Measurements from ENCODE around the gene DCBLD2. TPM values are rescaled to one million over a fixed set of nuclear protein-coding genes. Genes with fewer than 3 reads are reported as not detected.

Gene DCBLD2
- total RNA-seq, 1 donor from 2014 or later = 145 TPM

- Histone ChIP-seq H3K27ac (no peak overlapping the region), H3K79me2 (ENCODE audit: low read depth) (no peaks in the 10 kb centered on the region), H3K4me2 (no peak overlapping the region), H3K9ac (no peak overlapping the region), H3K36me3 (no peaks in the 10 kb centered on the region), H4K20me1 (ENCODE audit: low read depth) (no peaks in the 10 kb centered on the region), H2AFZ (replicated peaks) (no peak overlapping the region), H3K9me3 (ENCODE audit: low read depth) (no peaks in the 10 kb centered on the region), H3K27me3 (no peaks in the 10 kb centered on the region), H3F3A (ENCODE audit: low read depth) (no peaks in the 10 kb centered on the region), H3K4me3 (no peak overlapping the region), H3K4me1 (no peaks in the 10 kb centered on the region)
- Mint-ChIP-seq H3K36me3 (peaks cover 7% of the 10 kb centered on the region), H3K9me3 (peaks cover 31% of the 10 kb centered on the region), H3K4me1 (no peaks in the 10 kb centered on the region), H3K27me3 (ENCODE audit: insufficient read depth, low read depth) (no peaks in the 10 kb centered on the region), H3K27ac (no peak overlapping the region), H3K4me3 (no peak overlapping the region)
- TF ChIP-seq EZH2 (IDR thresholded peaks at IDR 0.05) (no peak), EZH2phosphoT487 (IDR thresholded peaks at IDR 0.05) (no peak), CTCF (IDR thresholded peaks at IDR 0.05) (no peak)
- no peak for DNase-seq (ENCODE audit: low spot score)
Observed at GRCh38 chr3:98912448-98912847, 11.0 kb upstream of the DCBLD2 start.

DNA sequence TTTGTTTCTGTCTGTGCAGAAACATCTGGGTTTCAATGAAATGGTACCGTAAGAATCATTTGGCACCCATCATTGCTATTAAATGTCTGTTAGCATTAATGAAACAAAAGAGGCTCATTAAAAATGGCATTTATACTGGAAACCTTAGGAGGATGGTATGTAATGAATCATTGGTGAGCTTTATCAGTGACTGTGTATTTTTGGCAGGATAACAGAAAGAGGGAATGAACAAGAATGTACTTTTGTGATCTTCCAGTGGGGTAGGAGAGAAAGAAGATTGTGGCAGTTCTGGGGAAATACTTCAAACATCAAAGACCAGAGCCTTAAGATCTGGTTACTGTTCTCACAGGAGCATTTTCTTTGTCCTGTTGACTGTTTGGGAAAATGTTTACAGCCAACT is 4.7 kb upstream of the DCBLD2 start:
- H3K4me3 Mint-ChIP-seq = no peak overlapping the region
- Histone ChIP-seq H3K36me3 (no peaks in the 10 kb centered on the region), H3K9ac (no peak overlapping the region), H3K27me3 (no peaks in the 10 kb centered on the region), H3F3A (ENCODE audit: low read depth) (peaks cover 19% of the 10 kb centered on the region), H3K4me2 (no peak overlapping the region), H3K4me1 (peaks cover 10% of the 10 kb centered on the region), H3K27ac (no peak overlapping the region), H3K79me2 (ENCODE audit: low read depth) (no peaks in the 10 kb centered on the region), H3K4me3 (no peak overlapping the region), H4K20me1 (ENCODE audit: low read depth) (no peaks in the 10 kb centered on the region), H3K9me3 (ENCODE audit: low read depth) (no peaks in the 10 kb centered on the region), H2AFZ (replicated peaks) (no peak overlapping the region)
- H3K27me3 Mint-ChIP-seq (ENCODE audit: insufficient read depth, low read depth) = no peaks in the 10 kb centered on the region
- TF ChIP-seq EZH2 (IDR thresholded peaks at IDR 0.05) (no peak), CTCF (IDR thresholded peaks at IDR 0.05) (no peak), EZH2phosphoT487 (IDR thresholded peaks at IDR 0.05) (no peak)
- H3K36me3 Mint-ChIP-seq = peaks cover 12% of the 10 kb centered on the region
- H3K9me3 Mint-ChIP-seq = peaks cover 33% of the 10 kb centered on the region
- DNase-seq (ENCODE audit: low spot score) = no peak
- no peak overlapping the region for H3K27ac Mint-ChIP-seq
- peaks cover 10% of the 10 kb centered on the region for H3K4me1 Mint-ChIP-seq

DNA sequence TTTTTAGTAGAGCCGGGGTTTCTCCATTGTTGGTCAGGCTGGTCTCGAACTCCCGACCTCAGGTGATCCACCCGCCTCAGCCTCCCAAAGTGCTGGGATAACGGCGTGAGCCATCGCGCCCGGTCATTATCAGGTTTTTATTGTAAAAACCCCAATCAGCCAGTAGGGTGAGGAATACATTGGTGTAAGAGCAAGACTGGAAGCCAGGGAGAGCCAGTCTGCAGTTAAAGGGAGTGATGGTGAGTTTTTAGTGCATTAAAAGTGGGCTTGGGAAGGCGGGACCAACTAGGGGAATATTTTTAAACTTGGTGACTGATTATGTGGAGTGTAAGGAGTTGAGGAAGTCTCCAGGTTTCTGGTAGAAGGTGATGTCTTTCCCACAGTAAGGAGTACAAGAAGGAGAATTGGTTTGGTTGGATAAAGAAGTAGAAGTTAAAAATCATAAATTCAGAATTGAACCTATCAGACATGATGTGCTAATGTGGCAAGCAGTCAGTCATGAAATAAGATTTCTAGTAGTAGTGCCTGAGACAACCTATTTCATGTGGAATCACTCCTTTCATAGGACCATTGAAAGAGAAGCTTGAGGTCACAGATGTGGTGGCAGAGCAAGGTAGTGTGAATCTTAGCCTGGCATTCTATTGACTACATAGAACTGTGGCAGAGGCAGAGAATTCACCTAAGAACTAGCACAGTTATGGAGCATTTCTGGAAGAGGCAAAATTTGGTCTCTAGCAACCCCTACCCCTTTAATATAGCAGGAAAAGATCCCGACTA is 2.4 kb upstream of the DCBLD2 start:
- DNase-seq (ENCODE audit: low spot score) = no peak
- H3K4me1 Mint-ChIP-seq = peaks cover 21% of the 10 kb centered on the region
- peaks cover 21% of the 10 kb centered on the region for H3K79me2 ChIP-seq (ENCODE audit: low read depth)
- no peak overlapping the region for H3K4me2 ChIP-seq
- H3K36me3 Mint-ChIP-seq = peaks cover 18% of the 10 kb centered on the region
- H3K27me3 ChIP-seq = no peaks in the 10 kb centered on the region
- no peak overlapping the region for H3K4me3 ChIP-seq
- H3K27ac ChIP-seq = no peak overlapping the region
- no peak overlapping the region for H2AFZ ChIP-seq (replicated peaks)
- H3K9me3 ChIP-seq (ENCODE audit: low read depth) = no peaks in the 10 kb centered on the region
- H3K9ac ChIP-seq = no peak overlapping the region
- H4K20me1 ChIP-seq (ENCODE audit: low read depth) = peaks cover 19% of the 10 kb centered on the region
- no peak overlapping the region for H3K27ac Mint-ChIP-seq
- peaks cover 19% of the 10 kb centered on the region for H3F3A ChIP-seq (ENCODE audit: low read depth)
- H3K4me1 ChIP-seq = peaks cover 20% of the 10 kb centered on the region
- H3K4me3 Mint-ChIP-seq = no peak overlapping the region
- H3K27me3 Mint-ChIP-seq (ENCODE audit: insufficient read depth, low read depth) = no peaks in the 10 kb centered on the region
- no peaks in the 10 kb centered on the region for H3K36me3 ChIP-seq
- TF ChIP-seq EZH2 (IDR thresholded peaks at IDR 0.05) (no peak), CTCF (IDR thresholded peaks at IDR 0.05) (no peak), EZH2phosphoT487 (IDR thresholded peaks at IDR 0.05) (no peak)
- H3K9me3 Mint-ChIP-seq = peaks cover 13% of the 10 kb centered on the region
